Esophagus muscularis mucosa (tissue), 4 donors: ENCODE results near the gene RNF183. TPM values are rescaled to one million over a fixed set of nuclear protein-coding genes. Genes with fewer than 3 reads are reported as not detected.

Experiments
- DNase-seq: peaks from one replicate; pipeline ENCODE4 v3.0.0-alpha.2; 2017; ENCODE audit errors: extremely low spot score
- H3K27ac ChIP-seq, 4 donors: fragments of 200-600 bp; sonication (generic); replicated peaks in 1 of 4; 1 replicate in 3 of 4; 2 replicates in 1 of 4; pipeline ENCODE4 v1.5.1; 2016 to 2019; ENCODE audit warnings: mild to moderate bottlenecking in 1 of 4
- H3K27me3 ChIP-seq, 4 donors: fragments of 200-600 bp; sonication (generic); one replicate each; pipeline versions ENCODE4 v1.5.1 to v1.6.0; 2016 to 2019
- H3K36me3 ChIP-seq, 4 donors: fragments of 200-600 bp; sonication (generic); one replicate each; pipeline ENCODE4 v1.5.1; 2016 to 2019
- H3K4me1 ChIP-seq, 4 donors: fragments of 200-600 bp; sonication (generic); one replicate each; pipeline ENCODE4 v1.5.1; 2016 to 2019
- H3K4me3 ChIP-seq, 4 donors: fragments of 200-600 bp; sonication (generic); 1 replicate in 2 of 4; 2 replicates in 2 of 4; pipeline ENCODE4 v1.5.1; 2016 to 2019; ENCODE audit warnings: mild to moderate bottlenecking in 4 of 4, moderate library complexity in 1 of 4
- H3K9me3 ChIP-seq, 4 donors: fragments of 200-600 bp; sonication (generic); 1 replicate in 3 of 4; 2 replicates in 1 of 4; pipeline ENCODE4 v1.5.1; 2016 to 2019
- EP300 ChIP-seq: sonication (generic); formaldehyde crosslinking; IDR thresholded peaks from one replicate; pipeline ENCODE4 v1.6.1; 2017; ENCODE audit warnings: antibody characterized with exemption
- POLR2A ChIP-seq: fragments of 450-650 bp; IDR thresholded peaks from one replicate; pipeline ENCODE4 v1.6.1; 2017; ENCODE audit warnings: antibody characterized with exemption, moderate library complexity, mild to moderate bottlenecking, low read depth
- POLR2AphosphoS5 ChIP-seq, 2 donors: sonication (generic); formaldehyde crosslinking; IDR thresholded peaks; one replicate each; pipeline ENCODE4 v1.6.1; 2017; ENCODE audit warnings: antibody characterized with exemption in 2 of 2
- WGBS: methylation state at CpG from one replicate; pipeline ENCODE4 v1.1.5; 2018; 5-methylcytosine and 5-hydroxymethylcytosine counted together
- intact Hi-C: fragments of 100-400 bp; cut with DNase I; formaldehyde crosslinking; loops from one replicate; pipeline ENCODE4 v1.15.1; 2023
- total RNA-seq, 4 donors: library from RNA; depleted of rRNA; stranded (reverse); fragments of >200 nt; gene quantifications; one replicate each; pipeline versions ENCODE4 v1.1.0 to v1.2.1, GENCODE V29; 2016
- TF ChIP-seq, protein P1 (sequence below), 3 experiments: fragments of 200-600 bp in 2 of 3; fragments of 450-650 bp in 1 of 3; sonication (generic) in 2 of 3; IDR thresholded peaks; one replicate each; pipeline ENCODE4 v1.5.1; 2017 to 2019; ENCODE audit warnings: antibody characterized with exemption in 3 of 3, mild to moderate bottlenecking in 2 of 3, moderate library complexity in 1 of 3

The RNF183 gene
- total RNA-seq, 4 donors from 2014 or later = not detected

DNA sequence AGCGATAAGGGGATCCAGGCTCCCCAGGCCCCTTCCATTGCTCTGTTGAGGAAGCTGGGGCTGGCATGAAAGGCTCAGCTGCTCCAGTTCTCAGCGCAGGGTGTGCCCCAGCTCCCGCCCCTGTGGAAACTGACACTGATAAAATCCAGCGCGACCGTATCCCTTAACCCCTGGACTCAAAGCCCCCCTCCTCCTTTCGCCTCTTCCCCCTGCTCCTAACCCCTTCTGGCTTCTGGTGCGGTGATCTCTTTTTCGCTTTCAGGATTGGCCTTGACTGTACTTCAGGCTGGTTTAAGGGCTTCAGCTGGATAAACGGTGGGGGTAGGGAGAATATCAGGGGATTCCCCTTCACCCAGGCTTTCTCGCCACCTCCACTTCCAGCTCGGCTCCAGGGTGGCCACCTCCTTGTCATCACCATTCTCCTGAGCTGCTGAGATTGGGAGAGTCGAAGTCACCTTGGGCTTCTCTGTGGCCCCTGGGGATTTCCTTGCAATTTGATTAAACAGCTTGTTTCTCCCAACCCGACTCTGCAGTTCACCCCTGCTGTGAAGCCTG, 47.0 kb upstream of the RNF183 start:
- Histone ChIP-seq H3K4me1 (peaks cover 0 to 16% (median 15%) of the 10 kb centered on the region in 4 donors), H3K27me3 (peaks cover 0 to 58% (median 10%) of the 10 kb centered on the region in 4 donors), H3K9me3 (no peaks in the 10 kb centered on the region), H3K4me3 (peak overlapping the region; percentile 52 to 67 (median 58)), H3K36me3 (no peaks in the 10 kb centered on the region), H3K27ac (no peak overlapping the region)
- DNase-seq = no peak
- WGBS = 17% methylated on average over 14 of the region's 14 CpGs
- intact Hi-C loops = no loop called here
- TF ChIP-seq, protein P1, sequence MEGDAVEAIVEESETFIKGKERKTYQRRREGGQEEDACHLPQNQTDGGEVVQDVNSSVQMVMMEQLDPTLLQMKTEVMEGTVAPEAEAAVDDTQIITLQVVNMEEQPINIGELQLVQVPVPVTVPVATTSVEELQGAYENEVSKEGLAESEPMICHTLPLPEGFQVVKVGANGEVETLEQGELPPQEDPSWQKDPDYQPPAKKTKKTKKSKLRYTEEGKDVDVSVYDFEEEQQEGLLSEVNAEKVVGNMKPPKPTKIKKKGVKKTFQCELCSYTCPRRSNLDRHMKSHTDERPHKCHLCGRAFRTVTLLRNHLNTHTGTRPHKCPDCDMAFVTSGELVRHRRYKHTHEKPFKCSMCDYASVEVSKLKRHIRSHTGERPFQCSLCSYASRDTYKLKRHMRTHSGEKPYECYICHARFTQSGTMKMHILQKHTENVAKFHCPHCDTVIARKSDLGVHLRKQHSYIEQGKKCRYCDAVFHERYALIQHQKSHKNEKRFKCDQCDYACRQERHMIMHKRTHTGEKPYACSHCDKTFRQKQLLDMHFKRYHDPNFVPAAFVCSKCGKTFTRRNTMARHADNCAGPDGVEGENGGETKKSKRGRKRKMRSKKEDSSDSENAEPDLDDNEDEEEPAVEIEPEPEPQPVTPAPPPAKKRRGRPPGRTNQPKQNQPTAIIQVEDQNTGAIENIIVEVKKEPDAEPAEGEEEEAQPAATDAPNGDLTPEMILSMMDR (IDR thresholded peaks at IDR 0.05) = no peak
- no peak for TF ChIP-seq POLR2AphosphoS5 (IDR thresholded peaks at IDR 0.05)

DNA sequence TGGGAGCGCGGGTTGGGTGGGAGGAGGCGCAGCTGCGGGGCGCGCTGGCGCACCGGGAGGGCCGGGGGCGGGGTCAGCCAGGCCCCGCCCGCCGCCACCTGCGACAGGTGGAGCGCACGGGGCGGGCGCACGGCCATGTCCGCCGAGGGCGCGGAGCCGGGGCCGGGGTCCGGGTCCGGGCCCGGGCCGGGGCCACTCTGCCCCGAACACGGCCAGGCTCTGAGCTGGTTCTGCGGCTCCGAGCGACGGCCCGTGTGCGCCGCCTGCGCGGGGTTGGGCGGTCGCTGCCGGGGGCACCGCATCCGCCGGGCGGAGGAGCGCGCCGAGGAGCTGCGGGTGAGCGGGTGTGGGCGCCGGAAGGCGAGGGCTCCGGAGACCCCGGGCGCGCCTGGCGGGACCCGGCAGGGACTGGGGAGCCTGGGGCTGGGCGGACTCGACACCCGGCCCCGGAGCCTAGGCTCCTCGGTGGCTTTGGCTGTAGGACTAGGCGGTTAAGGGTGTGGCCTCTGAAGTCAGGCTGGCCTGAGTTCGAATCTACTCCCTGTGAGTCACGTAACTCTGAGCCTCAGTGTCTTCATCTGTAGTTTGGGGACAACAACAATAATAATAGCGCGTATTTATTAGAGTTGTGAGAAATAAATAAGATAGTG, 46.4 kb upstream of the RNF183 start, which contains the start of gene BSPRY:
BSPRY (plus strand) TSS at position 97 of the 650 bp plus-strand sequence; CDS start at position 136, 39 bp downstream.
- 3% methylated on average over 12 of the region's 71 CpGs for WGBS
- H3K4me1 ChIP-seq = peaks cover 0 to 17% (median 16%) of the 10 kb centered on the region in 4 donors
- H3K9me3 ChIP-seq = no peaks in the 10 kb centered on the region
- TF ChIP-seq POLR2AphosphoS5 (IDR thresholded peaks at IDR 0.05) (no peak), EP300 (no peak), POLR2A (no peak)
- TF ChIP-seq, protein P1 (IDR thresholded peaks at IDR 0.05) = no peak
- no peak for DNase-seq
- H3K27me3 ChIP-seq = peaks cover 0 to 51% (median 10%) of the 10 kb centered on the region in 4 donors
- no peaks in the 10 kb centered on the region for H3K36me3 ChIP-seq
- intact Hi-C loops = loop anchor here (10.0 kb wide), 1 partner anchor 55 kb away; the partner anchor contains the start of gene ALAD
- no peak within 1 kb of the TSS for H3K27ac ChIP-seq
- H3K4me3 ChIP-seq = peak within 1 kb of the TSS; percentile 52 to 67 (median 58)

DNA sequence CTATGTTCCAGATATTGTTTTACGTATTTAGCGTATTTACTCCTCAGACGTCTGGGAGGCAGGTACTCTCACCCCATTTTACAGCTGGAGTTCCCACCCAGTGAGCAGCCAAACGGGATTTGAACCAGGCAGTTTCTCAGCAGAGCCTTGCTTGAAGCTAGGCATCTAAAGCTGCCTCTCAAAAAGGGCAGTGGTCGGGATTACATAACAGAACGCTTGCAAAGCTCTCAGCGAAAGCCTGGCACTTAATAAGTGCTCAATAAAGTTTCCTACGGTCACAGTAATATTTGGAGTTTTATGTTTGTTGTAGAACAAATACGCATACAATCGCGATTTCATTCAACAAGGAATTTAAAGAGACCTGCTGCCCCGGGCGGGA, 45.9 kb upstream of the RNF183 start:
- intact Hi-C loops = loop anchor here (10.0 kb wide), 1 partner anchor 56 kb away; the partner anchor contains the start of gene ALAD
- Histone ChIP-seq H3K27me3 (peaks cover 0 to 46% (median 10%) of the 10 kb centered on the region in 4 donors), H3K9me3 (no peaks in the 10 kb centered on the region), H3K4me1 (peaks cover 2 to 22% (median 19%) of the 10 kb centered on the region in 4 donors), H3K27ac (no peak overlapping the region), H3K36me3 (no peaks in the 10 kb centered on the region), H3K4me3 (peak overlapping the region; percentile 52 to 67 (median 58))
- DNase-seq = no peak
- no peak for TF ChIP-seq POLR2A
- TF ChIP-seq POLR2AphosphoS5 (IDR thresholded peaks at IDR 0.05) = no peak
- TF ChIP-seq EP300 = no peak
- TF ChIP-seq, protein P1 (IDR thresholded peaks at IDR 0.05) = no peak
- 27% methylated on average over 13 of the region's 13 CpGs for WGBS

DNA sequence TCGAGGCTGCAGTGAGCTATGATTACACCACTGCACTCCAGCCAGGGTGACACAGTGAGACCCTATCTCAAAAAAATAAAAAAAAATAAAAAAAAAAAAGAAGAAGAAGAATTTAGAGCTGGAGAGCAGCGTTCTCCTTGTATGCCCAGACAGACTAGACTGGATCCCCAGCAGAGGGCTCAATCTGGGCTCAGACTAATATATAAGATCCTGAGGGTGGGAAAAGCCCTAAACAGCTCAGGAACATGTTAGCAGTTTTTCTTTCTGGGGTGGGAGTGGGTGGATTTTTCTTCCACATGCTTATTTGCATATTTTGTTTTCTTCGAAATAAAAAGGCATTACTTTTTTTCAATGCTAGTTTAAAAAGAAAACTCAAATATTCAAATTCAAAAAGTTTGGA, 45.3 kb upstream of the RNF183 start:
- DNase-seq = no peak
- WGBS = 85% methylated on average over 3 of the region's 3 CpGs
- intact Hi-C loops = loop anchor here (10.0 kb wide), 1 partner anchor 56 kb away; the partner anchor contains the start of gene ALAD
- H3K27me3 ChIP-seq = peaks cover 0 to 40% (median 10%) of the 10 kb centered on the region in 4 donors
- no peak overlapping the region for H3K27ac ChIP-seq
- peaks cover 8 to 29% (median 25%) of the 10 kb centered on the region in 4 donors for H3K4me1 ChIP-seq
- H3K4me3 ChIP-seq = no peak overlapping the region
- no peaks in the 10 kb centered on the region for H3K36me3 ChIP-seq
- no peaks in the 10 kb centered on the region for H3K9me3 ChIP-seq
- TF ChIP-seq, protein P1 (IDR thresholded peaks at IDR 0.05) = no peak
- TF ChIP-seq POLR2A = no peak
- no peak for TF ChIP-seq EP300
- TF ChIP-seq POLR2AphosphoS5 (IDR thresholded peaks at IDR 0.05) = no peak
